ENCODE data around the gene PPP2R5B. TPM values are rescaled to one million over a fixed set of nuclear protein-coding genes. Genes with fewer than 3 reads are reported as not detected.

Gene PPP2R5B
- total and polyA plus RNA-seq, 9 of the 15 experiments (the other 6 are each of a cell fraction or from before 2014, with no cell fraction given): 0.10 to 7.8 (median 3.3) TPM

DNA sequence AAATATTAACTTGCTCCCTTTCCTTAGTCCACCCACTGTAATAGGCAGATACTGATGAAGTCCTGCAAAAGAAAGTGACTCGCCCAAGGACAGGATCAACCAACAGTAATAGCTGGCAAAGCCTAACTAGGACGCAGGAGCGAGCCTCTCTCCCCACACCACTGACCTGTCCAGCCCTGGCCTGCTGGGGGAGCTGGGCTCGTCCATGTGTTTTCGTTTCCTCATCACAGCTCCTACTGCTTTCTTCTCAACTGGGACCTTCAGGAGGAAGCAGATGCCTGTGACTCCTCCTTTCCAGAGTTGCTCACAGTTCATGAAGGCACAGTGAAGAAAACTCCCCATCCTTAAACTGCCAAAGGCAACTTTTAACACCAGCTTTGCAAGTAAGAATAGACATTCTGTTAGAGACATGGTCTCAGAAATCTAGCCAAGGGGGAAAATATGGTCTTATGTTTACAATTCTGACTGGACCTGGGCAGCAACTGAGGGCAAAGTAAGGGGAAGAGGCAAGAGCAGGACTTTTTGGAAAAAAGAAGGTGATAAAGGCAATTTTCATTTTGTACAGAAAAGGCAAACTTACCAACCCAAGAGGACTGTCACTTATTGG, 22.8 kb downstream of the PPP2R5B start:
- CTCF ChIA-PET (ENCODE audit: low intra/inter-chr PET ratio): no interaction called here
- peak; percentile 68 for FAIRE-seq
- TF ChIP-seq, protein P1, sequence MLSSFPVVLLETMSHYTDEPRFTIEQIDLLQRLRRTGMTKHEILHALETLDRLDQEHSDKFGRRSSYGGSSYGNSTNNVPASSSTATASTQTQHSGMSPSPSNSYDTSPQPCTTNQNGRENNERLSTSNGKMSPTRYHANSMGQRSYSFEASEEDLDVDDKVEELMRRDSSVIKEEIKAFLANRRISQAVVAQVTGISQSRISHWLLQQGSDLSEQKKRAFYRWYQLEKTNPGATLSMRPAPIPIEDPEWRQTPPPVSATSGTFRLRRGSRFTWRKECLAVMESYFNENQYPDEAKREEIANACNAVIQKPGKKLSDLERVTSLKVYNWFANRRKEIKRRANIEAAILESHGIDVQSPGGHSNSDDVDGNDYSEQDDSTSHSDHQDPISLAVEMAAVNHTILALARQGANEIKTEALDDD (IDR thresholded peaks at IDR 0.05): peak; percentile 59
- 0 out of 2 replicates have a peak, but pooled peaks have one; percentile 27 for TF ChIP-seq GABPB1 (CRISPR knock-in tag; IDR thresholded peaks at IDR 0.05)
- TF ChIP-seq, protein P2, sequence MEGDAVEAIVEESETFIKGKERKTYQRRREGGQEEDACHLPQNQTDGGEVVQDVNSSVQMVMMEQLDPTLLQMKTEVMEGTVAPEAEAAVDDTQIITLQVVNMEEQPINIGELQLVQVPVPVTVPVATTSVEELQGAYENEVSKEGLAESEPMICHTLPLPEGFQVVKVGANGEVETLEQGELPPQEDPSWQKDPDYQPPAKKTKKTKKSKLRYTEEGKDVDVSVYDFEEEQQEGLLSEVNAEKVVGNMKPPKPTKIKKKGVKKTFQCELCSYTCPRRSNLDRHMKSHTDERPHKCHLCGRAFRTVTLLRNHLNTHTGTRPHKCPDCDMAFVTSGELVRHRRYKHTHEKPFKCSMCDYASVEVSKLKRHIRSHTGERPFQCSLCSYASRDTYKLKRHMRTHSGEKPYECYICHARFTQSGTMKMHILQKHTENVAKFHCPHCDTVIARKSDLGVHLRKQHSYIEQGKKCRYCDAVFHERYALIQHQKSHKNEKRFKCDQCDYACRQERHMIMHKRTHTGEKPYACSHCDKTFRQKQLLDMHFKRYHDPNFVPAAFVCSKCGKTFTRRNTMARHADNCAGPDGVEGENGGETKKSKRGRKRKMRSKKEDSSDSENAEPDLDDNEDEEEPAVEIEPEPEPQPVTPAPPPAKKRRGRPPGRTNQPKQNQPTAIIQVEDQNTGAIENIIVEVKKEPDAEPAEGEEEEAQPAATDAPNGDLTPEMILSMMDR (IDR thresholded peaks at IDR 0.05 in 2 of 3, conservative IDR thresholded peaks at IDR 0.05 in 1 of 3; ENCODE audit: insufficient read depth in 2 of 3, low read depth in 1 of 3, low read length in 3 of 3): peak; percentile 23 to 42 (median 39); a peak in 3 of 6 replicates
- TF ChIP-seq KDM4B (IDR thresholded peaks at IDR 0.05; ENCODE audit: borderline replicate concordance in 2 of 2, low read depth in 1 of 2): no peak
- peak; percentile 60 for TF ChIP-seq NFIC (IDR thresholded peaks at IDR 0.05)
- TF ChIP-seq CTBP1 (IDR thresholded peaks at IDR 0.05; ENCODE audit: borderline replicate concordance): peak; percentile 21; the same call in 1 of the 2 replicates
- peak; percentile 59; the same call in 1 of the 2 replicates for TF ChIP-seq MYC (IDR thresholded peaks at IDR 0.05; ENCODE audit: low read depth, low read length)
- no peak for TF ChIP-seq MYC (CRISPR knock-in tag; IDR thresholded peaks at IDR 0.05; ENCODE audit: borderline replicate concordance, low read depth)
- TF ChIP-seq NBN (IDR thresholded peaks at IDR 0.05; ENCODE audit: low read depth): 0 out of 2 replicates have a peak, but pooled peaks have one; percentile 33
- no peak for TF ChIP-seq ZNF707 (CRISPR knock-in tag; conservative IDR thresholded peaks at IDR 0.05)
- TF ChIP-seq ZNF717 (CRISPR knock-in tag; IDR thresholded peaks at IDR 0.05): no peak
- TF ChIP-seq, protein P3, sequence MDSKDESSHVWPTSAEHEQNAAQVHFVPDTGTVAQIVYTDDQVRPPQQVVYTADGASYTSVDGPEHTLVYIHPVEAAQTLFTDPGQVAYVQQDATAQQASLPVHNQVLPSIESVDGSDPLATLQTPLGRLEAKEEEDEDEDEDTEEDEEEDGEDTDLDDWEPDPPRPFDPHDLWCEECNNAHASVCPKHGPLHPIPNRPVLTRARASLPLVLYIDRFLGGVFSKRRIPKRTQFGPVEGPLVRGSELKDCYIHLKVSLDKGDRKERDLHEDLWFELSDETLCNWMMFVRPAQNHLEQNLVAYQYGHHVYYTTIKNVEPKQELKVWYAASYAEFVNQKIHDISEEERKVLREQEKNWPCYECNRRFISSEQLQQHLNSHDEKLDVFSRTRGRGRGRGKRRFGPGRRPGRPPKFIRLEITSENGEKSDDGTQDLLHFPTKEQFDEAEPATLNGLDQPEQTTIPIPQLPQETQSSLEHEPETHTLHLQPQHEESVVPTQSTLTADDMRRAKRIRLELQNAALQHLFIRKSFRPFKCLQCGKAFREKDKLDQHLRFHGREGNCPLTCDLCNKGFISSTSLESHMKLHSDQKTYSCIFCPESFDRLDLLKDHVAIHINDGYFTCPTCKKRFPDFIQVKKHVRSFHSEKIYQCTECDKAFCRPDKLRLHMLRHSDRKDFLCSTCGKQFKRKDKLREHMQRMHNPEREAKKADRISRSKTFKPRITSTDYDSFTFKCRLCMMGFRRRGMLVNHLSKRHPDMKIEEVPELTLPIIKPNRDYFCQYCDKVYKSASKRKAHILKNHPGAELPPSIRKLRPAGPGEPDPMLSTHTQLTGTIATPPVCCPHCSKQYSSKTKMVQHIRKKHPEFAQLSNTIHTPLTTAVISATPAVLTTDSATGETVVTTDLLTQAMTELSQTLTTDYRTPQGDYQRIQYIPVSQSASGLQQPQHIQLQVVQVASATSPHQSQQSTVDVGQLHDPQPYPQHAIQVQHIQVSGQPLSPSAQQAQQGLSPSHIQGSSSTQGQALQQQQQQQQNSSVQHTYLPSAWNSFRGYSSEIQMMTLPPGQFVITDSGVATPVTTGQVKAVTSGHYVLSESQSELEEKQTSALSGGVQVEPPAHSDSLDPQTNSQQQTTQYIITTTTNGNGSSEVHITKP (IDR thresholded peaks at IDR 0.05; ENCODE audit: partially characterized antibody): peak; percentile 3

More for the DNA sequence above, 22.8 kb downstream of the PPP2R5B start:
- in situ Hi-C loops (cut with MboI) (no loop called here), intact Hi-C loops (cut with micrococcal nuclease) (loop anchor here (2.0 kb wide), 1 partner anchor 49 kb away; the partner anchor contains the start of gene BATF2)
- BruUV-seq (replicated peaks): no TSS peak
- Histone ChIP-seq H3K4me2 (ENCODE audit: insufficient read depth, low read length) (peak overlapping the region; percentile 6; the same call in 1 of the 2 replicates), H3K9me1 (ENCODE audit: control insufficient read depth, insufficient read depth, low read length) (no peaks in the 10 kb centered on the region), H3K27ac (ENCODE audit: extremely low read depth, low read depth, low read length) (no peak overlapping the region), H3K4me1 (replicated peaks in 1 of 2; ENCODE audit: control insufficient read depth in 2 of 2, insufficient read depth in 2 of 2, low read length in 2 of 2) (peaks cover 0 to 3% of the 10 kb centered on the region in 2 experiments; a peak in 2 of 5 replicates), H3K9ac (ENCODE audit: insufficient read depth in 1 of 2, low read depth in 2 of 2, low read length in 2 of 2) (peak overlapping the region in 1 of 2 experiments; percentile 76; a peak in 1 of 4 replicates), H3K36me3 (ENCODE audit: control insufficient read depth, insufficient read depth, low read length) (no peaks in the 10 kb centered on the region), H3K4me3 (no peak overlapping the region), H2AFZ (ENCODE audit: low read depth, low read length) (peak overlapping the region; percentile 63), H3K9me3 (replicated peaks; ENCODE audit: control insufficient read depth, insufficient read depth, low read depth, low read length) (no peaks in the 10 kb centered on the region), H4K20me1 (replicated peaks; ENCODE audit: control insufficient read depth, insufficient read depth, low read length) (no peaks in the 10 kb centered on the region), H3K79me2 (ENCODE audit: control insufficient read depth, insufficient read depth, low read length) (no peaks in the 10 kb centered on the region), H3K27me3 (ENCODE audit: control insufficient read depth in 2 of 2, insufficient read depth in 2 of 2, low read length in 2 of 2) (no peaks in the 10 kb centered on the region)
- DNase-seq (ENCODE audit: extremely low read depth in 1 of 4, low spot score in 3 of 4) (peak in 3 of 4 experiments; percentile 33 to 51 (median 33)), ATAC-seq (peak; percentile 96)
- POLR2A ChIA-PET: interaction anchor here (0.6 to 1.5 kb wide), 3 partner anchors 16 to 106 kb away, joined by 3 to 4 read pairs (median 4); partner anchors contain the start of gene BATF2
- 11% methylated on average over 5 of the region's 5 CpGs for WGBS (ENCODE audit: insufficient coverage, low coverage, missing lambda C conversion rate)
